Vagina (tissue), 2 donors: ENCODE results near the gene CDH4. TPM values are rescaled to one million over a fixed set of nuclear protein-coding genes. Genes with fewer than 3 reads are reported as not detected.

ENCODE experiments used
- DNase-seq, 2 donors: peaks; one replicate each; pipeline ENCODE4 v3.0.0-alpha.2; 2017; ENCODE audit errors: extremely low spot score in 2 of 2
- H3K27ac ChIP-seq: fragments of 200-600 bp; sonication (generic); one replicate; pipeline ENCODE4 v1.5.1; 2019
- H3K27me3 ChIP-seq: fragments of 200-600 bp; sonication (generic); one replicate; pipeline ENCODE4 v1.5.1; 2019
- H3K36me3 ChIP-seq, 2 donors: fragments of 200-600 bp; sonication (generic); one replicate each; pipeline ENCODE4 v1.5.1; 2017 to 2019
- H3K4me1 ChIP-seq: fragments of 200-600 bp; sonication (generic); one replicate; pipeline ENCODE4 v1.5.1; 2019
- H3K4me3 ChIP-seq, 2 donors: fragments of 200-600 bp; sonication (generic); 1 replicate in 1 of 2; 2 replicates in 1 of 2; pipeline ENCODE4 v1.5.1; 2016 to 2019
- H3K9me3 ChIP-seq: fragments of 200-600 bp; sonication (generic); one replicate; pipeline ENCODE4 v1.5.1; 2019
- CTCF ChIP-seq, 3 experiments: fragments of 450-650 bp in 2 of 3; fragments of 200-600 bp in 1 of 3; sonication (generic) in 1 of 3; IDR thresholded peaks; one replicate each; pipeline ENCODE4 v1.5.1; 2017 to 2019; ENCODE audit warnings: antibody characterized with exemption in 3 of 3, mild to moderate bottlenecking in 2 of 3, moderate library complexity in 2 of 3
- POLR2A ChIP-seq, 2 donors: fragments of 450-650 bp; IDR thresholded peaks; one replicate each; pipeline ENCODE4 v1.6.1; 2017; ENCODE audit warnings: antibody characterized with exemption in 2 of 2, mild to moderate bottlenecking in 2 of 2, moderate library complexity in 2 of 2
- POLR2AphosphoS5 ChIP-seq, 2 donors: sonication (generic); formaldehyde crosslinking; IDR thresholded peaks; one replicate each; pipeline ENCODE4 v1.9.0; 2017; ENCODE audit warnings: antibody characterized with exemption in 2 of 2, mild to moderate bottlenecking in 2 of 2, low read depth in 1 of 2; ENCODE audit not compliant: insufficient read depth in 1 of 2
- intact Hi-C: fragments of 100-400 bp; cut with DNase I; formaldehyde crosslinking; loops from one replicate; pipeline ENCODE4 v1.15.1; 2023
- total RNA-seq: library from RNA; depleted of rRNA; stranded (reverse); fragments of >200 nt; gene quantifications from one replicate; pipeline ENCODE4 v1.2.3, GENCODE V29; 2016

Gene CDH4
- total RNA-seq, 1 donor from 2014 or later: 0.25 TPM

GRCh38 chr20:61626412-61626811, 374.4 kb downstream of the CDH4 start:
- Histone ChIP-seq H3K4me1 (peaks cover 7% of the 10 kb centered on the region), H3K36me3 (no peaks in the 10 kb centered on the region), H3K27ac (no peak overlapping the region), H3K4me3 (no peak overlapping the region), H3K9me3 (no peaks in the 10 kb centered on the region), H3K27me3 (no peaks in the 10 kb centered on the region)
- TF ChIP-seq POLR2AphosphoS5 (IDR thresholded peaks at IDR 0.05; ENCODE audit: insufficient read depth in 1 of 2, low read depth in 1 of 2) (no peak), CTCF (IDR thresholded peaks at IDR 0.05) (no peak), POLR2A (IDR thresholded peaks at IDR 0.05) (no peak)
- intact Hi-C loops: no loop called here
- DNase-seq: no peak

- no peak for TF ChIP-seq POLR2AphosphoS5 (IDR thresholded peaks at IDR 0.05; ENCODE audit: insufficient read depth in 1 of 2, low read depth in 1 of 2)
- no peak for TF ChIP-seq CTCF (IDR thresholded peaks at IDR 0.05)
- TF ChIP-seq POLR2A (IDR thresholded peaks at IDR 0.05): no peak
Observed at GRCh38 chr20:61627791-61628415, 375.8 kb downstream of the CDH4 start.

GRCh38 chr20:61628480-61628879, 376.4 kb downstream of the CDH4 start:
- no peaks in the 10 kb centered on the region for H3K36me3 ChIP-seq
- H3K4me1 ChIP-seq: peaks cover 7% of the 10 kb centered on the region
- intact Hi-C loops: no loop called here
- TF ChIP-seq POLR2AphosphoS5 (IDR thresholded peaks at IDR 0.05; ENCODE audit: insufficient read depth in 1 of 2, low read depth in 1 of 2) (no peak), POLR2A (IDR thresholded peaks at IDR 0.05) (no peak), CTCF (IDR thresholded peaks at IDR 0.05) (no peak)
- no peak overlapping the region for H3K27ac ChIP-seq
- H3K4me3 ChIP-seq: no peak overlapping the region
- DNase-seq: no peak
- no peaks in the 10 kb centered on the region for H3K27me3 ChIP-seq
- H3K9me3 ChIP-seq: no peaks in the 10 kb centered on the region

More at GRCh38 chr20:61627791-61628415, 375.8 kb downstream of the CDH4 start:
- Histone ChIP-seq H3K36me3 (no peaks in the 10 kb centered on the region), H3K27me3 (no peaks in the 10 kb centered on the region), H3K4me3 (no peak overlapping the region), H3K4me1 (peaks cover 7% of the 10 kb centered on the region), H3K9me3 (no peaks in the 10 kb centered on the region), H3K27ac (no peak overlapping the region)
- intact Hi-C loops: no loop called here
- DNase-seq: no peak

- Histone ChIP-seq H3K9me3 (no peaks in the 10 kb centered on the region), H3K27me3 (no peaks in the 10 kb centered on the region), H3K36me3 (no peaks in the 10 kb centered on the region), H3K27ac (no peak overlapping the region), H3K4me1 (peaks cover 7% of the 10 kb centered on the region), H3K4me3 (no peak overlapping the region)
- intact Hi-C loops: no loop called here
- TF ChIP-seq POLR2AphosphoS5 (IDR thresholded peaks at IDR 0.05; ENCODE audit: insufficient read depth in 1 of 2, low read depth in 1 of 2): no peak
- TF ChIP-seq POLR2A (IDR thresholded peaks at IDR 0.05): no peak
- TF ChIP-seq CTCF (IDR thresholded peaks at IDR 0.05): no peak
- DNase-seq: no peak
Observed at GRCh38 chr20:61628901-61629601, 377.0 kb downstream of the CDH4 start.
